ENCODE measurements around the gene ABCA4. TPM values are rescaled to one million over a fixed set of nuclear protein-coding genes. Genes with fewer than 3 reads are reported as not detected.

The ABCA4 gene
- total and polyA plus RNA-seq, 2 of the 8 experiments (the other 6 are each of a cell fraction or from before 2014, with no cell fraction given) = 0.06 TPM; not detected in 1

GRCh38 chr1:94060720-94061119, 60.2 kb downstream of the ABCA4 start:
- Histone ChIP-seq H3K4me3 (ENCODE audit: extremely low read depth in 1 of 4, insufficient read depth in 2 of 4, low read depth in 3 of 4, low read length in 4 of 4) (no peak overlapping the region), H3K27me3 (replicated peaks in 1 of 4; ENCODE audit: control insufficient read depth in 3 of 4, extremely low read depth in 1 of 4, insufficient read depth in 3 of 4, low read length in 3 of 4) (peaks cover 0 to 9% (median 4%) of the 10 kb centered on the region in 4 experiments; a peak in 4 of 7 replicates), H2AFZ (ENCODE audit: low read length) (no peak overlapping the region), H3K18ac (ENCODE audit: extremely low read depth, low read length) (no peak overlapping the region), H4K91ac (replicated peaks; ENCODE audit: insufficient read length, low read length) (no peak overlapping the region), H3K14ac (ENCODE audit: insufficient read length) (no peak overlapping the region), H2BK12ac (ENCODE audit: low read depth, low read length) (no peak overlapping the region), H3K4ac (replicated peaks; ENCODE audit: insufficient read length, low read depth, low read length) (no peak overlapping the region), H3K23me2 (ENCODE audit: low read depth, low read length) (no peaks in the 10 kb centered on the region), H4K20me1 (replicated peaks in 1 of 2; ENCODE audit: control insufficient read depth in 1 of 2, insufficient read depth in 2 of 2, low read length in 2 of 2) (no peaks in the 10 kb centered on the region), H3K79me1 (ENCODE audit: low read depth, low read length) (no peaks in the 10 kb centered on the region), H3K79me2 (ENCODE audit: control insufficient read depth in 1 of 2, insufficient read depth in 2 of 2, low read length in 2 of 2) (no peaks in the 10 kb centered on the region), H4K8ac (ENCODE audit: extremely low read depth, insufficient read depth, low read length) (no peak overlapping the region), H2BK120ac (replicated peaks; ENCODE audit: low read depth, low read length) (no peak overlapping the region), H3K56ac (replicated peaks; ENCODE audit: insufficient read length, low read depth, low read length) (no peak overlapping the region), H3K9ac (replicated peaks in 1 of 4; ENCODE audit: extremely low read depth in 1 of 4, low read depth in 3 of 4, low read length in 3 of 4) (no peak overlapping the region), H2BK15ac (ENCODE audit: low read length) (no peak overlapping the region), H3K23ac (ENCODE audit: insufficient read length) (no peak overlapping the region), H2AK5ac (ENCODE audit: low read depth, low read length) (no peak overlapping the region), H4K5ac (ENCODE audit: insufficient read length, low read depth, low read length) (no peak overlapping the region), H2BK5ac (ENCODE audit: low read depth, low read length) (no peak overlapping the region), H3K27ac (ENCODE audit: low read depth, low read length) (no peak overlapping the region), H3K36me3 (ENCODE audit: control insufficient read depth in 2 of 4, insufficient read depth in 4 of 4, low read length in 3 of 4) (no peaks in the 10 kb centered on the region), H3K4me2 (ENCODE audit: insufficient read depth in 1 of 2, low read depth in 2 of 2, low read length in 2 of 2) (no peak overlapping the region), H2BK20ac (ENCODE audit: low read length) (no peak overlapping the region), H3K4me1 (replicated peaks in 1 of 4; ENCODE audit: control insufficient read depth in 3 of 4, insufficient read depth in 4 of 4, low read length in 3 of 4) (peaks cover 0 to 4% (median 1%) of the 10 kb centered on the region in 4 experiments; a peak in 1 of 7 replicates), H3K9me3 (ENCODE audit: insufficient read depth in 2 of 2, low read depth in 1 of 2, low read length in 1 of 2) (no peaks in the 10 kb centered on the region)
- 90% methylated on average over 2 of the region's 2 CpGs; no CpG with 5 or more reads in 1 of the 2 experiments for WGBS, 2 experiments (ENCODE audit: extremely low coverage in 1 of 2, insufficient coverage in 1 of 2, insufficient read length in 1 of 2, insufficient replicate concordance in 2 of 2, low coverage in 1 of 2, low lambda C conversion rate in 2 of 2, missing lambda C conversion rate in 1 of 2)
- DNase-seq (ENCODE audit: low read depth in 1 of 2, low spot score in 2 of 2) = no peak
- no peak for FAIRE-seq
- TF ChIP-seq SP2 (IDR thresholded peaks at IDR 0.05; ENCODE audit: low read length) (no peak), CBX5 (IDR thresholded peaks at IDR 0.05; ENCODE audit: low read depth, low read length) (no peak), CTBP2 (IDR thresholded peaks at IDR 0.05; ENCODE audit: borderline replicate concordance, insufficient read depth, insufficient read length, low read length) (no peak), USF2 (IDR thresholded peaks at IDR 0.05; ENCODE audit: low read length) (no peak), TAF7 (optimal IDR thresholded peaks at IDR 0.05; ENCODE audit: borderline replicate concordance, low read depth, low read length) (no peak), NANOG (IDR thresholded peaks at IDR 0.05; ENCODE audit: insufficient read depth, low read depth, low read length, poor library complexity, severe bottlenecking) (no peak), BRCA1 (IDR thresholded peaks at IDR 0.05; ENCODE audit: low read depth, low read length) (no peak), EGR1 (IDR thresholded peaks at IDR 0.05; ENCODE audit: borderline replicate concordance, low read depth, low read length) (no peak), TEAD4 (IDR thresholded peaks at IDR 0.05; ENCODE audit: low read depth, low read length) (no peak), TAF1 (IDR thresholded peaks at IDR 0.05; ENCODE audit: low read depth, low read length) (no peak), CBX8 (IDR thresholded peaks at IDR 0.05; ENCODE audit: borderline replicate concordance, low read depth, low read length) (no peak)
- ChIA-PET CTCF (ENCODE audit: partially characterized antibody) (interaction anchor here (0.6 to 14.4 kb wide), 11 partner anchors 8 to 274 kb away, joined by 4 to 410 read pairs (median 15); partner anchors contain the start of gene ARHGAP29), POLR2A (ENCODE audit: partially characterized antibody) (no interaction called here)
